ENCODE results near the gene TMTC4. TPM values are rescaled to one million over a fixed set of nuclear protein-coding genes. Genes with fewer than 3 reads are reported as not detected.

TMTC4 gene
- total RNA-seq, 1 donor from 2014 or later: 6.2 TPM

DNA sequence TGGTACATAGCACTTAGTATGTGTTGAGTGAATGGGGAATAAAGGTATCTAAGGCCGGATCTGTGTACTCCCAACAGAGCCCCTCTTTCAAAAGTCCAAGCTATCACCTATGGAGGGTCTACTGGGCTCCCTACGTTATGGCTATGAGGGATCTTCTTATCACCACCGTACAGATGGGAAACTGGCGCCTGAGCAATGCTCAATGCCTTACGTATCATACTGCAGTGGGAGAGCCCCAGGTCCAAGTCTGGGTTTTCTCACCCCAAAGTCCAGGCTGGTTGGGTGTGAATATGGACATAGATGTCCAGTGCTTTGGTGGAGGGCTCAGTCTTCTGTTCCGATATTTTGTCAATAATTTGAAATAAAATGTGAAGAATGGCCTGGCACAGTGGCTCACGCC, 72.9 kb downstream of the TMTC4 start:
- no peaks in the 10 kb centered on the region for H3K4me1 ChIP-seq
- no peak overlapping the region for H3K27ac ChIP-seq (replicated peaks)
- H3K9me3 ChIP-seq (replicated peaks): no peaks in the 10 kb centered on the region
- DNase-seq: no peak
- peaks cover 6% of the 10 kb centered on the region for H3K27me3 ChIP-seq (ENCODE audit: low read depth)
- no peak overlapping the region for H3K4me3 ChIP-seq
- intact Hi-C loops (cut with micrococcal nuclease): no loop called here
- peaks cover 4% of the 10 kb centered on the region for H3K36me3 ChIP-seq
- TF ChIP-seq, protein P1, sequence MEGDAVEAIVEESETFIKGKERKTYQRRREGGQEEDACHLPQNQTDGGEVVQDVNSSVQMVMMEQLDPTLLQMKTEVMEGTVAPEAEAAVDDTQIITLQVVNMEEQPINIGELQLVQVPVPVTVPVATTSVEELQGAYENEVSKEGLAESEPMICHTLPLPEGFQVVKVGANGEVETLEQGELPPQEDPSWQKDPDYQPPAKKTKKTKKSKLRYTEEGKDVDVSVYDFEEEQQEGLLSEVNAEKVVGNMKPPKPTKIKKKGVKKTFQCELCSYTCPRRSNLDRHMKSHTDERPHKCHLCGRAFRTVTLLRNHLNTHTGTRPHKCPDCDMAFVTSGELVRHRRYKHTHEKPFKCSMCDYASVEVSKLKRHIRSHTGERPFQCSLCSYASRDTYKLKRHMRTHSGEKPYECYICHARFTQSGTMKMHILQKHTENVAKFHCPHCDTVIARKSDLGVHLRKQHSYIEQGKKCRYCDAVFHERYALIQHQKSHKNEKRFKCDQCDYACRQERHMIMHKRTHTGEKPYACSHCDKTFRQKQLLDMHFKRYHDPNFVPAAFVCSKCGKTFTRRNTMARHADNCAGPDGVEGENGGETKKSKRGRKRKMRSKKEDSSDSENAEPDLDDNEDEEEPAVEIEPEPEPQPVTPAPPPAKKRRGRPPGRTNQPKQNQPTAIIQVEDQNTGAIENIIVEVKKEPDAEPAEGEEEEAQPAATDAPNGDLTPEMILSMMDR (IDR thresholded peaks at IDR 0.05; ENCODE audit: borderline replicate concordance): no peak

DNA sequence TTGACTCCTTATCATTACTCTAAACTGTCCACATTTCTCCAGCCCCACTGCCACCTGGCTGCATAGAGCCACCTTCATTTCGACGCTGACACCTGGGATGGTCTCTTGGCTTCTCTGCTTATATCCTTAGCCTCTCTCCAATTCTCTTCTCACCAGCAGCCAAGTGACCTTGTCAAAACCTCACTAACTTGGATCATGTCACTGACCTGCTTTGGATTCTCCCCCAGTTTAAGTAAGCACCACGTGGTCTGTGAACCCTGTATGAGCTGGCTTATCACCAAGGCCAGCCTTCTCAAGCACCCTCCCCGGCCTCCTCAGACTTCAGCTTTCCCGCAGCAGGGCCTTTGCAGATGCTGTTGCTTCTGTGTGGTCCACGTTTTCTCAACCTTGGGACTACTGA, 73.7 kb downstream of the TMTC4 start:
- DNase-seq: no peak
- TF ChIP-seq, protein P1 (IDR thresholded peaks at IDR 0.05; ENCODE audit: borderline replicate concordance): no peak
- no peak overlapping the region for H3K27ac ChIP-seq (replicated peaks)
- no peaks in the 10 kb centered on the region for H3K36me3 ChIP-seq
- H3K27me3 ChIP-seq (ENCODE audit: low read depth): peaks cover 6% of the 10 kb centered on the region
- intact Hi-C loops (cut with micrococcal nuclease): no loop called here
- H3K9me3 ChIP-seq (replicated peaks): no peaks in the 10 kb centered on the region
- no peaks in the 10 kb centered on the region for H3K4me1 ChIP-seq
- no peak overlapping the region for H3K4me3 ChIP-seq

DNA sequence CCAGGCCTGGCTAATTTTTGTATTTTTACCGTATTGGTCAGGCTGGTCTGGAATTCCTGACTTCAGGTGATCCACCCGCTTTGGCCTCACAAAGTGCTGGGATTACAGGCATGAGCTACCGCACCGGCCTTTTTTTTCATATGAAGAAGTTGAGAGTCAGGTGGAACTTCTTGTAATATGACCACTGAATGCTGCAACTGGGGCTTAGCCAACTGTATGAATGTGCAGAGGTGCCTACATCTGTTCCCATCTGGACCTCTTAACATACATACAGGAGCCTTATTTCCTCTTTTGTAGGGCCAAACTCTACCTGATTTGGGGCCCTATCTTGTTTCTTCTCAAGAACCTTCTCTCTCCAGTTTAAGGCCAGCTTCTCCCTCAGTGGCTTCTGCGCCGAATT, 74.1 kb downstream of the TMTC4 start:
- Histone ChIP-seq H3K4me3 (no peak overlapping the region), H3K36me3 (no peaks in the 10 kb centered on the region), H3K27ac (replicated peaks) (no peak overlapping the region), H3K4me1 (no peaks in the 10 kb centered on the region), H3K27me3 (ENCODE audit: low read depth) (peaks cover 6% of the 10 kb centered on the region), H3K9me3 (replicated peaks) (no peaks in the 10 kb centered on the region)
- DNase-seq: no peak
- intact Hi-C loops (cut with micrococcal nuclease): no loop called here
- TF ChIP-seq, protein P1 (IDR thresholded peaks at IDR 0.05; ENCODE audit: borderline replicate concordance): no peak

DNA sequence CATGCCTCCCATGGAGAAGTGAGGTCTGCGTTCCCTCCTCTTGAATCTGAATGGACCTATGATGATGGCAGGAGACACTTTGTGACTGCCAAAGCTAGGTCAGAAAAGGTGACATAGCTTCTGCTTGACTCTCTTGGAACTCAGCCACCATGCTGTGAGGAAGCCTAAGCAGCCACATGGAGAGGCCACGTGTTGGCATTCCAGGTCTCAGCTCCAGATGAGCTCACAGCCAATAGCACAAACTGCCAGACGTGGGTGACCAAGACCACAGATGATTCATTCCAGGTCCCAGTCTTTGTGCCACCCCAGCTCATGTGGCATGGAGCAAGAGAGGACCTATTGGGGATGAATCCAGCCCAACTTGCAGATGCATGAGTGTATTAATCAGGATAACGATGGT, 77.3 kb downstream of the TMTC4 start:
- H3K9me3 ChIP-seq (replicated peaks): no peaks in the 10 kb centered on the region
- DNase-seq: no peak
- H3K4me3 ChIP-seq: no peak overlapping the region
- intact Hi-C loops (cut with micrococcal nuclease): no loop called here
- no peaks in the 10 kb centered on the region for H3K36me3 ChIP-seq
- H3K27ac ChIP-seq (replicated peaks): no peak overlapping the region
- no peaks in the 10 kb centered on the region for H3K4me1 ChIP-seq
- peaks cover 6% of the 10 kb centered on the region for H3K27me3 ChIP-seq (ENCODE audit: low read depth)
- TF ChIP-seq, protein P1 (IDR thresholded peaks at IDR 0.05; ENCODE audit: borderline replicate concordance): no peak

GRCh38 chr13:100596516-100596915, 78.1 kb downstream of the TMTC4 start:
- intact Hi-C loops (cut with micrococcal nuclease): no loop called here
- H3K27ac ChIP-seq (replicated peaks): no peak overlapping the region
- peaks cover 6% of the 10 kb centered on the region for H3K27me3 ChIP-seq (ENCODE audit: low read depth)
- TF ChIP-seq, protein P1 (IDR thresholded peaks at IDR 0.05; ENCODE audit: borderline replicate concordance): no peak
- H3K9me3 ChIP-seq (replicated peaks): no peaks in the 10 kb centered on the region
- no peaks in the 10 kb centered on the region for H3K36me3 ChIP-seq
- no peak overlapping the region for H3K4me3 ChIP-seq
- DNase-seq: no peak
- H3K4me1 ChIP-seq: no peaks in the 10 kb centered on the region

DNA sequence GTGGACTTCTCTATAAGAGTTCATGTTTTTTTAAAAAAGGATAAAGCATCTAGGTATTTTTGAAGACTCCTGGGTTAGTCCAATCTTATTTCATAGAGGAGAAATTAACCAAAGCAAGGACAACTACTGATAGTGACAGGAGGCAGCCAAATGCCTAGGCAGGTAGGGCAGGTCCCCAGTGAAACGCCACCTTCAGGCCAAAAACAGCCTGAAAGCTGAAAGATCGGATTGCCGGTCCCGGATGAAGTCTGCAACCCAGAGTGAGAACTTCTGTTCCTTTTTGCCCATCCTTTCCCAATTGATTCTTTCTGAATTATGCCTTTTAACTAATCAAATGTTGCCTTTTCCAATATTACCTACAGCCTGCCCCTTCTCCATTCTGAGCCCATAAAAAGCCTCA, 79.9 kb downstream of the TMTC4 start:
- Histone ChIP-seq H3K4me1 (no peaks in the 10 kb centered on the region), H3K27ac (replicated peaks) (no peak overlapping the region), H3K9me3 (replicated peaks) (no peaks in the 10 kb centered on the region), H3K4me3 (no peak overlapping the region), H3K27me3 (ENCODE audit: low read depth) (peaks cover 6% of the 10 kb centered on the region), H3K36me3 (no peaks in the 10 kb centered on the region)
- TF ChIP-seq, protein P1 (IDR thresholded peaks at IDR 0.05; ENCODE audit: borderline replicate concordance): no peak
- DNase-seq: no peak
- intact Hi-C loops (cut with micrococcal nuclease): no loop called here

All from left ventricle myocardium inferior (tissue), 1 donor.